GM23248 (cell line): Measurements from ENCODE around the gene TPO. TPM values are rescaled to one million over a fixed set of nuclear protein-coding genes. Genes with fewer than 3 reads are reported as not detected.

Experiments
- DNase-seq: peaks from one replicate; pipeline ENCODE4 v3.0.0-alpha.2; 2015
- H2AFZ ChIP-seq: fragments of 200-600 bp; sonication (generic); 2 replicates; pipeline ENCODE4 v1.6.1; 2016; ENCODE audit warnings: antibody characterized with exemption
- H3F3A ChIP-seq: fragments of 200-600 bp; sonication (generic); 2 replicates; pipeline ENCODE4 v1.6.1; 2016; ENCODE audit warnings: mild to moderate bottlenecking, antibody characterized with exemption, mixed run types; ENCODE audit not compliant: insufficient read depth
- H3K27ac ChIP-seq: fragments of 200-600 bp; sonication (generic); 2 replicates; pipeline ENCODE4 v1.5.1; 2016; ENCODE audit warnings: mild to moderate bottlenecking
- H3K27me3 ChIP-seq: fragments of 200-600 bp; sonication (generic); replicated peaks from 2 replicates; pipeline ENCODE4 v1.6.1; 2016; ENCODE audit warnings: mild to moderate bottlenecking; ENCODE audit not compliant: insufficient read depth
- H3K36me3 ChIP-seq: fragments of 200-600 bp; sonication (generic); 2 replicates; pipeline ENCODE4 v1.6.1; 2016; ENCODE audit warnings: low read depth, mild to moderate bottlenecking
- H3K4me1 ChIP-seq: fragments of 200-600 bp; sonication (generic); 2 replicates; pipeline ENCODE4 v1.6.1; 2016; ENCODE audit warnings: mild to moderate bottlenecking; ENCODE audit not compliant: insufficient read depth
- H3K4me2 ChIP-seq: fragments of 200-600 bp; sonication (generic); one replicate; pipeline ENCODE4 v1.6.1; 2016; ENCODE audit warnings: mild to moderate bottlenecking; ENCODE audit not compliant: unreplicated experiment
- H3K4me3 ChIP-seq: fragments of 200-600 bp; sonication (generic); 2 replicates; pipeline ENCODE4 v1.5.1; 2016; ENCODE audit warnings: mild to moderate bottlenecking
- H3K79me2 ChIP-seq: fragments of 200-600 bp; sonication (generic); 2 replicates; pipeline ENCODE4 v1.6.1; 2016; ENCODE audit warnings: mild to moderate bottlenecking; ENCODE audit not compliant: insufficient read depth
- H3K9ac ChIP-seq: fragments of 200-600 bp; sonication (generic); 2 replicates; pipeline ENCODE4 v1.6.1; 2016; ENCODE audit warnings: mild to moderate bottlenecking
- H3K9me2 ChIP-seq: fragments of 200-600 bp; sonication (generic); 2 replicates; pipeline ENCODE4 v1.6.1; 2016; ENCODE audit warnings: mixed run types, mild to moderate bottlenecking, moderate library complexity; ENCODE audit not compliant: insufficient read depth
- H3K9me3 ChIP-seq: fragments of 200-600 bp; sonication (generic); one replicate; pipeline ENCODE4 v1.6.1; 2017; ENCODE audit warnings: low read depth
- H4K20me1 ChIP-seq: fragments of 200-600 bp; sonication (generic); 2 replicates; pipeline ENCODE4 v1.6.0; 2016; ENCODE audit not compliant: insufficient read depth
- EZH2 ChIP-seq: fragments of 200-600 bp; sonication (generic); IDR thresholded peaks from 2 replicates; pipeline ENCODE4 v1.6.1; 2018; ENCODE audit warnings: antibody characterized with exemption, mild to moderate bottlenecking; ENCODE audit not compliant: insufficient read depth, poor library complexity, severe bottlenecking
- EZH2phosphoT487 ChIP-seq: fragments of 200-600 bp; sonication (generic); IDR thresholded peaks from 2 replicates; pipeline ENCODE4 v1.6.1; 2018; ENCODE audit warnings: antibody characterized with exemption, moderate library complexity, mild to moderate bottlenecking, low read depth; ENCODE audit not compliant: insufficient read depth
- WGBS, 2 experiments: methylation state at CpG; one replicate each; pipeline ENCODE4 v1.1.6; 2015 to 2017; ENCODE audit warnings: low lambda C conversion rate in 2 of 2, low coverage in 1 of 2; ENCODE audit errors: missing lambda C conversion rate in 2 of 2; 5-methylcytosine and 5-hydroxymethylcytosine counted together
- in situ Hi-C: fragments of 300-500 bp; cut with MboI; formaldehyde crosslinking; loops from 2 replicates; pipeline ENCODE4 v1.15.0; 2020
- polyA plus RNA-seq: library from polyadenylated mRNA; unstranded; fragments of >200 nt; fragmentation: Nextera tagmentation; extraction: Ambion mirVana; gene quantifications from 2 replicates; pipeline ENCODE4 v1.2.1, GENCODE V29; 2016
- total RNA-seq: library from RNA; depleted of rRNA; stranded (reverse); fragments of >200 nt; shearing (Covaris generic); gene quantifications from 2 replicates; pipeline ENCODE4 v1.2.3, GENCODE V29; 2014

The TPO gene
- total and polyA plus RNA-seq, 2 experiments from 2014 or later, result not detected

- Histone ChIP-seq H3K36me3 (no peaks in the 10 kb centered on the region), H3K9ac (no peak overlapping the region), H3K27ac (no peak overlapping the region), H3K9me2 (no peaks in the 10 kb centered on the region), H2AFZ (no peak overlapping the region), H3K9me3 (no peaks in the 10 kb centered on the region), H3K79me2 (no peaks in the 10 kb centered on the region), H3K4me3 (no peak overlapping the region), H3K27me3 (no peaks in the 10 kb centered on the region; the same call in 1 of the 2 replicates), H3K4me1 (no peaks in the 10 kb centered on the region), H4K20me1 (no peaks in the 10 kb centered on the region), H3F3A (no peaks in the 10 kb centered on the region), H3K4me2 (no peak overlapping the region)
- TF ChIP-seq EZH2 (no peak), EZH2phosphoT487 (no peak)
- no peak for DNase-seq
- in situ Hi-C loops, result no loop called here
- 25 to 30% methylated on average over 36 of the region's 36 CpGs for WGBS, 2 experiments
Observed at GRCh38 chr2:1503471-1504310, 90.4 kb downstream of the TPO start.

- H3F3A ChIP-seq, result no peaks in the 10 kb centered on the region
Observed at GRCh38 chr2:1504311-1504750, 91.1 kb downstream of the TPO start.

GRCh38 chr2:1505031-1505441, 91.8 kb downstream of the TPO start:
- Histone ChIP-seq H3K4me2 (no peak overlapping the region), H3F3A (no peaks in the 10 kb centered on the region), H3K4me1 (no peaks in the 10 kb centered on the region), H2AFZ (no peak overlapping the region), H3K36me3 (no peaks in the 10 kb centered on the region), H3K27ac (no peak overlapping the region), H3K9me2 (no peaks in the 10 kb centered on the region), H3K79me2 (no peaks in the 10 kb centered on the region), H3K4me3 (no peak overlapping the region), H3K27me3 (peaks cover 2% of the 10 kb centered on the region; the same call in 1 of the 2 replicates), H3K9ac (no peak overlapping the region), H3K9me3 (no peaks in the 10 kb centered on the region), H4K20me1 (no peaks in the 10 kb centered on the region)
- TF ChIP-seq EZH2phosphoT487, result no peak
- TF ChIP-seq EZH2, result no peak
- 51 to 53% methylated on average over 8 to 10 of the region's 10 CpGs for WGBS, 2 experiments
- in situ Hi-C loops, result no loop called here
- DNase-seq, result no peak

More at GRCh38 chr2:1504311-1504750, 91.1 kb downstream of the TPO start:
- WGBS, 2 experiments, result 31 to 42% methylated on average over 10 of the region's 10 CpGs
- no peak overlapping the region for H3K4me2 ChIP-seq
- no peak for TF ChIP-seq EZH2phosphoT487
- TF ChIP-seq EZH2, result no peak
- H3K9ac ChIP-seq, result no peak overlapping the region
- in situ Hi-C loops, result no loop called here
- no peaks in the 10 kb centered on the region for H4K20me1 ChIP-seq
- no peak overlapping the region for H3K4me3 ChIP-seq
- H3K27me3 ChIP-seq, result no peaks in the 10 kb centered on the region; the same call in 1 of the 2 replicates
- no peaks in the 10 kb centered on the region for H3K4me1 ChIP-seq
- no peaks in the 10 kb centered on the region for H3K79me2 ChIP-seq
- H3K27ac ChIP-seq, result no peak overlapping the region
- H2AFZ ChIP-seq, result no peak overlapping the region
- H3K9me3 ChIP-seq, result no peaks in the 10 kb centered on the region
- H3K36me3 ChIP-seq, result no peaks in the 10 kb centered on the region
- DNase-seq, result no peak
- no peaks in the 10 kb centered on the region for H3K9me2 ChIP-seq

- Histone ChIP-seq H3K9me2 (no peaks in the 10 kb centered on the region), H3K4me1 (no peaks in the 10 kb centered on the region), H3K4me3 (no peak overlapping the region), H2AFZ (no peak overlapping the region), H3K27me3 (peaks cover 3% of the 10 kb centered on the region; the same call in 1 of the 2 replicates), H3K9me3 (no peaks in the 10 kb centered on the region), H3K36me3 (no peaks in the 10 kb centered on the region), H3K27ac (no peak overlapping the region), H3K4me2 (no peak overlapping the region), H3K79me2 (no peaks in the 10 kb centered on the region), H4K20me1 (no peaks in the 10 kb centered on the region), H3F3A (no peaks in the 10 kb centered on the region), H3K9ac (no peak overlapping the region)
- in situ Hi-C loops, result no loop called here
- no peak for DNase-seq
- TF ChIP-seq EZH2 (no peak), EZH2phosphoT487 (no peak)
- 31 to 46% methylated on average over 5 of the region's 5 CpGs for WGBS, 2 experiments
Observed at GRCh38 chr2:1509271-1510065, 96.2 kb downstream of the TPO start.
